Testis (tissue), 2 donors: ENCODE results near the gene KRT15.

ENCODE experiments used
- POLR2A ChIP-seq: fragments of 450-650 bp; IDR thresholded peaks from one replicate; pipeline ENCODE4 v1.6.1; 2017; ENCODE audit warnings: antibody characterized with exemption, mild to moderate bottlenecking, moderate library complexity
- TF ChIP-seq, protein P1 (sequence below), 3 experiments: fragments of 450-650 bp in 2 of 3; fragments of 200-600 bp in 1 of 3; sonication (generic) in 1 of 3; IDR thresholded peaks; one replicate each; pipeline ENCODE4 v1.5.1; 2016 to 2019; ENCODE audit warnings: antibody characterized with exemption in 3 of 3, mild to moderate bottlenecking in 2 of 3, moderate library complexity in 1 of 3

DNA sequence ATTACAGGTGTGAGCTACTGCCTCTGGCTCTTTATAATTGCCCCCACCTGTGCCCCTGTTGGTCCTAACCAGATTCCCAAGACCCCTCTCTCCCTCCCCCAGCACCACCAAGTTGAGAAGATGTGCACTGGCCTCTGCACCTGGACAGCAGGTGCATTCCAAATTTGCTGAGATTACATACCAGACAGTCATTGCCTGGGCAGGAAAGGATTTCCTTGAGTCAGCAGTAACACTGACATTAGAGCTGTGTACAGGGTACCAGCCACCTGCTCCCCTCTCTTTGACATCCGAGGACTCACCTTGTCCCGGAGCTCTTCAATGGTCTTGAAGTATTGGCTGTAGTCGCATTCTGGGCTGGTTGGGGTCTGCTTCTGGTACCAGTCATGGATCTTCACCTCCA is 659 bp downstream of the KRT15 start:
- TF ChIP-seq, protein P1, sequence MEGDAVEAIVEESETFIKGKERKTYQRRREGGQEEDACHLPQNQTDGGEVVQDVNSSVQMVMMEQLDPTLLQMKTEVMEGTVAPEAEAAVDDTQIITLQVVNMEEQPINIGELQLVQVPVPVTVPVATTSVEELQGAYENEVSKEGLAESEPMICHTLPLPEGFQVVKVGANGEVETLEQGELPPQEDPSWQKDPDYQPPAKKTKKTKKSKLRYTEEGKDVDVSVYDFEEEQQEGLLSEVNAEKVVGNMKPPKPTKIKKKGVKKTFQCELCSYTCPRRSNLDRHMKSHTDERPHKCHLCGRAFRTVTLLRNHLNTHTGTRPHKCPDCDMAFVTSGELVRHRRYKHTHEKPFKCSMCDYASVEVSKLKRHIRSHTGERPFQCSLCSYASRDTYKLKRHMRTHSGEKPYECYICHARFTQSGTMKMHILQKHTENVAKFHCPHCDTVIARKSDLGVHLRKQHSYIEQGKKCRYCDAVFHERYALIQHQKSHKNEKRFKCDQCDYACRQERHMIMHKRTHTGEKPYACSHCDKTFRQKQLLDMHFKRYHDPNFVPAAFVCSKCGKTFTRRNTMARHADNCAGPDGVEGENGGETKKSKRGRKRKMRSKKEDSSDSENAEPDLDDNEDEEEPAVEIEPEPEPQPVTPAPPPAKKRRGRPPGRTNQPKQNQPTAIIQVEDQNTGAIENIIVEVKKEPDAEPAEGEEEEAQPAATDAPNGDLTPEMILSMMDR (IDR thresholded peaks at IDR 0.05) = no peak
- TF ChIP-seq POLR2A = no peak
